OCI-LY7 (cell line): ENCODE data around the gene GJB2. TPM values are rescaled to one million over a fixed set of nuclear protein-coding genes. Genes with fewer than 3 reads are reported as not detected.
A peak's percentile ranks its signal among the peaks of the same experiment; 100 is the strongest.

Source experiments
- BruUV-seq: library from RNA; stranded (reverse); fragments of 400-500 nt; replicated peaks from 2 replicates; lab custom pipeline; 2021; lab: Mats Ljungman, UMichigan
- CTCF ChIA-PET: fragments of 300-600 bp; sonication (Branson Sonifier 250); formaldehyde crosslinking; loops from one replicate; lab custom pipeline; 2022; ENCODE audit warnings: antibody characterized with exemption; ENCODE audit not compliant: unreplicated experiment; lab: Charles Lee
- POLR2A ChIA-PET: fragments of 300-600 bp; sonication (Branson Sonifier 250); formaldehyde crosslinking; loops from one replicate; lab custom pipeline; 2022; ENCODE audit warnings: antibody characterized with exemption; lab: Charles Lee
- DNase-seq: peaks from one replicate; pipeline ENCODE4 v3.0.0-alpha.2; 2015; ENCODE audit warnings: low spot score
- H2AFZ ChIP-seq: fragments of 200-600 bp; sonication (generic), shearing (Covaris generic); 2 replicates; pipeline ENCODE4 v1.6.1; 2014; ENCODE audit warnings: mild to moderate bottlenecking, antibody characterized with exemption, low read length, moderate library complexity
- H3K27ac ChIP-seq: fragments of 200-600 bp; sonication (generic); 2 replicates; pipeline ENCODE4 v1.5.1; 2014; ENCODE audit warnings: mixed run types, low read depth, mild to moderate bottlenecking, moderate library complexity, low read length, inconsistent platforms; ENCODE audit not compliant: poor library complexity, severe bottlenecking
- H3K36me3 ChIP-seq: fragments of 200-600 bp; sonication (generic); 2 replicates; pipeline ENCODE4 v1.6.1; 2014; ENCODE audit warnings: mild to moderate bottlenecking, antibody characterized with exemption, low read length, moderate library complexity, mixed read lengths; ENCODE audit not compliant: insufficient read depth
- H3K4me1 ChIP-seq: fragments of 200-600 bp; sonication (generic); 2 replicates; pipeline ENCODE4 v1.5.1; 2014; ENCODE audit warnings: mild to moderate bottlenecking, low read length; ENCODE audit not compliant: insufficient read depth, poor library complexity, severe bottlenecking
- H3K4me2 ChIP-seq: fragments of 200-600 bp; sonication (generic); 2 replicates; pipeline ENCODE4 v1.6.1; 2014; ENCODE audit warnings: mild to moderate bottlenecking, low read length
- H3K4me3 ChIP-seq: fragments of 200-600 bp; sonication (generic); 2 replicates; pipeline ENCODE4 v1.5.1; 2014; ENCODE audit warnings: mild to moderate bottlenecking, low read depth, low read length; ENCODE audit not compliant: poor library complexity, severe bottlenecking
- H3K79me2 ChIP-seq: fragments of 200-600 bp; sonication (generic); 2 replicates; pipeline ENCODE4 v1.6.1; 2016; ENCODE audit warnings: low read depth, mild to moderate bottlenecking, low read length, moderate library complexity, mixed read lengths; ENCODE audit not compliant: insufficient read depth
- H3K9me2 ChIP-seq: fragments of 200-600 bp; sonication (generic); 2 replicates; pipeline ENCODE4 v1.6.1; 2016; ENCODE audit warnings: mild to moderate bottlenecking, low read length, mixed read lengths; ENCODE audit not compliant: insufficient read depth
- H3K9me3 ChIP-seq: fragments of 200-600 bp; sonication (generic); 2 replicates; pipeline ENCODE4 v1.6.1; 2014; ENCODE audit warnings: mild to moderate bottlenecking, mixed run types, low read length, mixed read lengths
- H4K20me1 ChIP-seq: fragments of 200-600 bp; sonication (generic); 2 replicates; pipeline ENCODE4 v1.6.1; 2014; ENCODE audit warnings: mild to moderate bottlenecking, antibody characterized with exemption, low read length, moderate library complexity, mixed read lengths; ENCODE audit not compliant: insufficient read depth
- EZH2phosphoT487 ChIP-seq: fragments of 200-600 bp; sonication (generic); IDR thresholded peaks from 2 replicates; pipeline ENCODE4 v1.6.1; 2018; ENCODE audit warnings: low read depth, borderline replicate concordance, mild to moderate bottlenecking, mixed run types, antibody characterized with exemption, low read length, moderate library complexity, mixed read lengths
- intact Hi-C: fragments of 100-400 bp; cut with micrococcal nuclease; formaldehyde crosslinking; loops from one replicate; pipeline ENCODE4 v1.10.0; 2022; ENCODE audit not compliant: unreplicated experiment
- total RNA-seq, 2 experiments: library from RNA; depleted of rRNA in 1 of 2; stranded (reverse); fragments of >200 nt in 1 of 2; shearing (Covaris generic) in 1 of 2; gene quantifications; 2 replicates each; pipeline ENCODE4 v1.2.3, GENCODE V29; 2014 to 2022
- TF ChIP-seq, protein P1 (sequence below): fragments of 200-600 bp; sonication (generic); conservative IDR thresholded peaks from 2 replicates; pipeline ENCODE4 v1.5.1; 2014; ENCODE audit warnings: mild to moderate bottlenecking, antibody characterized with exemption, low read length, moderate library complexity, mixed read lengths

GJB2 gene
- total RNA-seq, 2 experiments from 2014 or later = not detected

DNA sequence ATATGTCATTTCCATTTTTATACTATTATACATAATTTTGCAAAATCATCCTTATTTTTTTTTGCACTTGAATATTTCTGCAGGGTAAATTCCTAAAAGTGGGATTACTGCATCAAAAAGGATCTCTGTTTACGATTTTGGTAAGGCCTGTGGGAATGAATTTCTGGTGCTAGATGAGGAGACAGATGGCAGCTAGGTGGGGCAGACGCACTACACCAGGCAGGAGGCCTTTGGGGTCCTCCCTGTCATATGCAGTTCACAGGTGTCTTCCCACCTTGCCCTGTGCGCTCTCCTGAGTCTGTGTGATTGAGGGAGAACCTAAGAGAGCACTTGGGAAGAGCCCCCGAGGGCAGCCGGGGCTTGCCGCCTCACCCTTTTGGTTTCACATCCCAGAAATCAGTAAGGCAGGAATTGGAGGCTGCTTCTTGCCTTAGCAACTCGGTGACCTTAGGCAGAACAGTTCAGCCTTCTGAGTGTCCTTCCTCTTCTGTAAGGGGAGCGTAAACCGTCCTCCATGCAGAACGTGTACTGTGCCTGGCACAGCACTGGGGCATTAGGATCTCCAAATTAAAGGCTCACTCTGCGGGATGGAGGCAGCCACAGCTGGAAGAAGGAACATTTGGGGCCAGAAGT, 13.4 kb upstream of the GJB2 start:
- CTCF ChIA-PET = no interaction called here
- Histone ChIP-seq H3K4me3 (no peak overlapping the region), H2AFZ (no peak overlapping the region)

DNA sequence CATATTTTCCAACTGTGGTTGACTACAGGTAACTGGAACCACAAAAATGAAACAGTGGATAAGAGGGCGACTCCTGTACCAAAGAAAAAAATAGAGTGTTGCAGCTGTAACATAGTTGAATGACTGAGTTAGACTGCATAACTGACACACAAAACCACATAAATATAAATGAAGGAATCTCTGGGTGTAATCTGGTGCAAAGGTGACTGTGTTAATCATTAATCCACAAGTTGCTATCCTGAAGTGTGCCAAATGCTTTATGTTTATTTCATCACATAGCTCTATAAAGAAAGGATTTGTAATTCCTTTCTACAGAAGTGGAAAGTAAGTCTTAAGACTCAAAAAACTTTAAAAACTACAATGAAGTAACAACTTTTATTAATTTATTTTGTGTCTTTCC, 6.0 kb upstream of the GJB2 start:
- BruUV-seq = no TSS peak
- no peak overlapping the region for H2AFZ ChIP-seq
- ChIA-PET CTCF (no interaction called here), POLR2A (interaction anchor here (1.4 kb wide), 1 partner anchor 11 kb away, joined by 3 read pairs; no protein-coding TSS in a partner anchor)
- no peaks in the 10 kb centered on the region for H3K9me3 ChIP-seq
- no peak overlapping the region for H3K4me3 ChIP-seq
- H3K27ac ChIP-seq = no peak overlapping the region
- H3K9me2 ChIP-seq = no peaks in the 10 kb centered on the region
- no peak for TF ChIP-seq EZH2phosphoT487
- TF ChIP-seq, protein P1, sequence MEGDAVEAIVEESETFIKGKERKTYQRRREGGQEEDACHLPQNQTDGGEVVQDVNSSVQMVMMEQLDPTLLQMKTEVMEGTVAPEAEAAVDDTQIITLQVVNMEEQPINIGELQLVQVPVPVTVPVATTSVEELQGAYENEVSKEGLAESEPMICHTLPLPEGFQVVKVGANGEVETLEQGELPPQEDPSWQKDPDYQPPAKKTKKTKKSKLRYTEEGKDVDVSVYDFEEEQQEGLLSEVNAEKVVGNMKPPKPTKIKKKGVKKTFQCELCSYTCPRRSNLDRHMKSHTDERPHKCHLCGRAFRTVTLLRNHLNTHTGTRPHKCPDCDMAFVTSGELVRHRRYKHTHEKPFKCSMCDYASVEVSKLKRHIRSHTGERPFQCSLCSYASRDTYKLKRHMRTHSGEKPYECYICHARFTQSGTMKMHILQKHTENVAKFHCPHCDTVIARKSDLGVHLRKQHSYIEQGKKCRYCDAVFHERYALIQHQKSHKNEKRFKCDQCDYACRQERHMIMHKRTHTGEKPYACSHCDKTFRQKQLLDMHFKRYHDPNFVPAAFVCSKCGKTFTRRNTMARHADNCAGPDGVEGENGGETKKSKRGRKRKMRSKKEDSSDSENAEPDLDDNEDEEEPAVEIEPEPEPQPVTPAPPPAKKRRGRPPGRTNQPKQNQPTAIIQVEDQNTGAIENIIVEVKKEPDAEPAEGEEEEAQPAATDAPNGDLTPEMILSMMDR = no peak
- no peaks in the 10 kb centered on the region for H3K36me3 ChIP-seq
- no peak overlapping the region for H3K4me2 ChIP-seq
- DNase-seq = no peak
- H3K4me1 ChIP-seq = no peaks in the 10 kb centered on the region
- intact Hi-C loops = loop anchor here (10.0 kb wide), 1 partner anchor 726 kb away; no protein-coding TSS in a partner anchor
- H4K20me1 ChIP-seq = no peaks in the 10 kb centered on the region
- H3K79me2 ChIP-seq = no peaks in the 10 kb centered on the region

More for the DNA sequence above, 13.4 kb upstream of the GJB2 start:
- TF ChIP-seq, protein P1 = no peak
- TF ChIP-seq EZH2phosphoT487 = no peak
- intact Hi-C loops = no loop called here
- Histone ChIP-seq H3K27ac (no peak overlapping the region), H3K9me3 (no peaks in the 10 kb centered on the region), H3K4me1 (no peaks in the 10 kb centered on the region), H3K79me2 (no peaks in the 10 kb centered on the region), H3K4me2 (no peak overlapping the region), H3K9me2 (no peaks in the 10 kb centered on the region), H4K20me1 (no peaks in the 10 kb centered on the region), H3K36me3 (no peaks in the 10 kb centered on the region)
- no peak for DNase-seq
- BruUV-seq = no TSS peak
- POLR2A ChIA-PET = interaction anchor here (1.0 kb wide), 1 partner anchor 10 kb away, joined by 4 read pairs; no protein-coding TSS in a partner anchor

DNA sequence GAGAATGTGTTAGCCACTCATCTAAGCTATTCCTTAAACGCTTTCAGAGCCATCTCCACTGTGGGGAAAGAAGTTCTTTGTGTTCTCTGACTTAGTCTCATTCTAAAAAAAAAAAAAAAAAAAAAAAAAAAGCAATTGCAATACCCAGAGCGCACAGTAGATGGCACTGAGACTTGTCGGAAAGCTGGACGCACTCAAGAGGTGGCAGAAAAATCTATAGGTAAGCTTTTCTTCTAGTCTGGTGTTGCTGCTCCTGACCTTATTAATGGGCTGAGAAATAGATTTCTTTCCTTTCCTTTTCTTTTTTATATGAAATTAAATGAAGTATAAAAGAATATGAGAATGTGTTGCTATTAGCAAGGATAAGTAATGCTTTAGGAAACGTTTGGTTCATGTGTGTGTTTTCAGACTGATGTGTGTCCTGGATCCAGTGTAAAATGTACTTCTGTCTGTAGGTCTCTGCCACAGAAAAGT, 4.7 kb upstream of the GJB2 start:
- Histone ChIP-seq H3K4me3 (no peak overlapping the region), H3K36me3 (no peaks in the 10 kb centered on the region), H3K4me1 (no peaks in the 10 kb centered on the region), H2AFZ (no peak overlapping the region), H4K20me1 (no peaks in the 10 kb centered on the region), H3K9me3 (no peaks in the 10 kb centered on the region), H3K27ac (no peak overlapping the region), H3K4me2 (no peak overlapping the region), H3K79me2 (no peaks in the 10 kb centered on the region), H3K9me2 (no peaks in the 10 kb centered on the region)
- intact Hi-C loops = loop anchor here (2.0 to 10.0 kb wide), 2 partner anchors 291 to 727 kb away; no protein-coding TSS in a partner anchor
- TF ChIP-seq, protein P1 = peak; percentile 71
- TF ChIP-seq EZH2phosphoT487 = no peak
- no TSS peak for BruUV-seq
- POLR2A ChIA-PET = interaction anchor here (1.5 kb wide), 1 partner anchor 12 kb away, joined by 6 read pairs; no protein-coding TSS in a partner anchor
- CTCF ChIA-PET = no interaction called here
- peak; percentile 49 for DNase-seq
